Skin of body (tissue), 2 donors: ENCODE measurements around the gene TMCC3. TPM values are rescaled to one million over a fixed set of nuclear protein-coding genes. Genes with fewer than 3 reads are reported as not detected.
"Not testable (repeated sequence)": the region's sequence is repeated elsewhere in the genome, so short reads cannot be mapped to it uniquely, and the experiment has no call there.

Experiments used
- DNase-seq: peaks from one replicate; lab custom pipeline; 2025; lab: John Stamatoyannopoulos, UW
- total RNA-seq: library from RNA; depleted of rRNA; stranded (reverse); fragments of >200 nt; gene quantifications from one replicate; pipeline ENCODE4 v1.2.3, GENCODE V29; 2014

TMCC3 gene
- total RNA-seq, 1 donor from 2014 or later = 9.8 TPM

GRCh38 chr12:94637390-94638113, 12.8 kb downstream of the TMCC3 start:
- no peak for DNase-seq

- no peak for DNase-seq
Observed at GRCh38 chr12:94636462-94637085, 13.8 kb downstream of the TMCC3 start.

GRCh38 chr12:94634717-94635116, 15.6 kb downstream of the TMCC3 start:
- DNase-seq = no peak

GRCh38 chr12:94633401-94633800, 17.0 kb downstream of the TMCC3 start:
- no peak for DNase-seq

- DNase-seq = no peak
Observed at GRCh38 chr12:94631058-94631457, 19.3 kb downstream of the TMCC3 start.

GRCh38 chr12:94628819-94629472, 21.4 kb downstream of the TMCC3 start:
- no peak for DNase-seq

GRCh38 chr12:94628369-94628768, 22.0 kb downstream of the TMCC3 start:
- DNase-seq = no peak

- DNase-seq = no peak
Observed at GRCh38 chr12:94625531-94625930, 24.8 kb downstream of the TMCC3 start.

GRCh38 chr12:94623161-94623920, 27.0 kb downstream of the TMCC3 start:
- DNase-seq = no peak

- peak; percentile 27 for DNase-seq
Observed at GRCh38 chr12:94622475-94622874, 27.9 kb downstream of the TMCC3 start.

GRCh38 chr12:94621662-94622359, 28.5 kb downstream of the TMCC3 start:
- DNase-seq = no peak

- no peak for DNase-seq
Observed at GRCh38 chr12:94620621-94621020, 29.7 kb downstream of the TMCC3 start.

- DNase-seq = no peak
Observed at GRCh38 chr12:94618995-94619695, 31.2 kb downstream of the TMCC3 start.

- no peak for DNase-seq
Observed at GRCh38 chr12:94617101-94617500, 33.3 kb downstream of the TMCC3 start.

GRCh38 chr12:94616203-94616729, 34.1 kb downstream of the TMCC3 start:
- no peak for DNase-seq

- DNase-seq = no peak
Observed at GRCh38 chr12:94615260-94616181, 34.8 kb downstream of the TMCC3 start.

GRCh38 chr12:94614288-94614721, 36.1 kb downstream of the TMCC3 start:
- no peak for DNase-seq

GRCh38 chr12:94609917-94610443, 40.4 kb downstream of the TMCC3 start:
- DNase-seq = no peak

GRCh38 chr12:94606810-94607209, 43.5 kb downstream of the TMCC3 start:
- DNase-seq = not testable (repeated sequence)
